ENCODE data around the gene MYLK.

- TF ChIP-seq TAF1 (IDR thresholded peaks at IDR 0.05; ENCODE audit: borderline replicate concordance, insufficient read depth, low read length) = no peak
- TF ChIP-seq POLR2AphosphoS5 (IDR thresholded peaks at IDR 0.05; ENCODE audit: low read depth, low read length) = no peak
- no peak for TF ChIP-seq REST (IDR thresholded peaks at IDR 0.05; ENCODE audit: insufficient read depth in 1 of 2, low read depth in 2 of 2, low read length in 2 of 2)
- no peak for TF ChIP-seq SIN3A (IDR thresholded peaks at IDR 0.05; ENCODE audit: borderline replicate concordance, insufficient read depth, low read length)
- TF ChIP-seq FOXP2 (optimal IDR thresholded peaks at IDR 0.05; ENCODE audit: borderline replicate concordance, extremely low read depth, extremely low read length, insufficient read depth) = no peak
Observed at GRCh38 chr3:123816673-123817207, 67.4 kb downstream of the MYLK start.

Data from PFSK-1 (cell line).